ENCODE results near the gene AJM1.

DNA sequence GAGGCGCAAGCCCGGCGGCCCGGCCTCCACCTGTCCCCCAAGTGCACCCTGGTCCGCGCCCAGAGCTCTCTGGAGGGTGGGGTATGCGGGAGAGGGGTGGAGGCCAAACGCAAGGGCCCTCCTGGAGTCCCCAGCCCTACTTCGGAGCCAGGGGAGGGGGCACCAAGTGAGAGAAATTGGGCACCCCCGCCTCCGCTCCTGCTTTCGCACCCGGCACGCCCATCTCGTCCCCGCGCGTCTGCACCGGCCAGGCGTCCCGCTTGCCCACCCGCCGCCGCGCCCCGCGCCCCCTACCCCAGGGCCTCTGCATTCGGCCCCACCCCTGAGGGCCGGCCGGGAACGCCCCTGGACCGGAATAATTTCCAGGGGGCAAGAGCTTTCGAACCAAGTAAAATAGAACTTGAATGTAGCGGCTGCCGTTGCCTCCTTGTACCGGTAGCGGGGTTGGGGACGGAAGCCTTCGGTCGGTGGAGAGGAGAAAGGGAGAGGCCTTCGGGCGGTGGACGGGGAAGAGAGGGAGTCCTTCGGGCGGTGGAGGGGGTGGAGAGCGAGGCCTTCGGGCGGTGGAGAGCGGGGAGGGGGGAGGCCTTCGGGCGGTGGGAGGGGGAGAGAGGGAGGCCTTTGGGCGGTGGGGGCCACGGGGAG lies 6.2 kb downstream of the AJM1 start:
- TF ChIP-seq, protein P1, sequence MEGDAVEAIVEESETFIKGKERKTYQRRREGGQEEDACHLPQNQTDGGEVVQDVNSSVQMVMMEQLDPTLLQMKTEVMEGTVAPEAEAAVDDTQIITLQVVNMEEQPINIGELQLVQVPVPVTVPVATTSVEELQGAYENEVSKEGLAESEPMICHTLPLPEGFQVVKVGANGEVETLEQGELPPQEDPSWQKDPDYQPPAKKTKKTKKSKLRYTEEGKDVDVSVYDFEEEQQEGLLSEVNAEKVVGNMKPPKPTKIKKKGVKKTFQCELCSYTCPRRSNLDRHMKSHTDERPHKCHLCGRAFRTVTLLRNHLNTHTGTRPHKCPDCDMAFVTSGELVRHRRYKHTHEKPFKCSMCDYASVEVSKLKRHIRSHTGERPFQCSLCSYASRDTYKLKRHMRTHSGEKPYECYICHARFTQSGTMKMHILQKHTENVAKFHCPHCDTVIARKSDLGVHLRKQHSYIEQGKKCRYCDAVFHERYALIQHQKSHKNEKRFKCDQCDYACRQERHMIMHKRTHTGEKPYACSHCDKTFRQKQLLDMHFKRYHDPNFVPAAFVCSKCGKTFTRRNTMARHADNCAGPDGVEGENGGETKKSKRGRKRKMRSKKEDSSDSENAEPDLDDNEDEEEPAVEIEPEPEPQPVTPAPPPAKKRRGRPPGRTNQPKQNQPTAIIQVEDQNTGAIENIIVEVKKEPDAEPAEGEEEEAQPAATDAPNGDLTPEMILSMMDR (conservative IDR thresholded peaks at IDR 0.05; ENCODE audit: low read length), result no peak
- TF ChIP-seq EZH2phosphoT487 (IDR thresholded peaks at IDR 0.05; ENCODE audit: borderline replicate concordance, low read depth, low read length), result no peak

All from OCI-LY7 (cell line).